GM20000 (cell line): ENCODE measurements around the gene NEDD9.

Source experiments
- DNase-seq: peaks from one replicate; pipeline ENCODE4 v3.0.0; 2012; ENCODE audit warnings: low spot score
- TF ChIP-seq, protein P1 (sequence below): IDR thresholded peaks from 2 replicates; pipeline ENCODE4 v1.5.1; 2012; ENCODE audit warnings: mild to moderate bottlenecking, control low read depth; ENCODE audit errors: extremely low read depth, missing control alignments

Gene NEDD9

DNA sequence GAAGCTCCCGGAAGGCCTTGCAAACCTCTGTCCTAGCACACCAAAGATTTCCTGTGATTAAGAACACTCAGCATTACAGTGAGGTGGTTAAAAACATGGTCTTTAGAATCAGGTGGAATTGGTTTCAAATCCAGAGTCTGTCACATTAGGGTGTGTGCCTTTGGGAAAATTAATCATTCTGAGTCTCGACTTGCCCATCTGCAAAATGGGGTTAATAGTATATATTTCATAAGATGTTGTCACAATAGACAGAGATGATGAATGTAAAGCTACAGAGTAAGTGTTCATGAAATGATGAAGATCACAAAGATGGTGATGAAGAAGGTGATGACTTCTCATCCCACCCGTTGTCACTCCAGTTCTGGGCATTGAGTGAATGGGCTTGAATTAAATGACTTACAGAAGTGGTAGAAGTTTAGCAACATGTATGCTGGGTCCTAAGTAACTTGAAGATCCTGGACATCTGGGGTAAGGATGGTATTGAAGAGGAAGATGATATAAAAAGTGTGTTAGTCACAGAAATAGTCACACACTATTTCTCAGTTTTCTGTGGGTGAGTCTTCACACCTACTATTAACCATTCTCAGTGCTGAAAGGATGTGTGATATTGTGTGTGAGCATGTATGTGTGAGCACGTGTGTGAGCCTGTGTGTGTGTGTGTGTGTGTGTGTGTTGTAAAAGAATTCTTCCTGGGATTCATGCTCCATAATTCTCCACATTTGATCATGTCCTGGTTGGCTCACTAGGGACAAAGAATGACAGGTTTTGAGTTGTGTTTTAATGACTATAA is 28.0 kb upstream of the NEDD9 start:
- TF ChIP-seq, protein P1, sequence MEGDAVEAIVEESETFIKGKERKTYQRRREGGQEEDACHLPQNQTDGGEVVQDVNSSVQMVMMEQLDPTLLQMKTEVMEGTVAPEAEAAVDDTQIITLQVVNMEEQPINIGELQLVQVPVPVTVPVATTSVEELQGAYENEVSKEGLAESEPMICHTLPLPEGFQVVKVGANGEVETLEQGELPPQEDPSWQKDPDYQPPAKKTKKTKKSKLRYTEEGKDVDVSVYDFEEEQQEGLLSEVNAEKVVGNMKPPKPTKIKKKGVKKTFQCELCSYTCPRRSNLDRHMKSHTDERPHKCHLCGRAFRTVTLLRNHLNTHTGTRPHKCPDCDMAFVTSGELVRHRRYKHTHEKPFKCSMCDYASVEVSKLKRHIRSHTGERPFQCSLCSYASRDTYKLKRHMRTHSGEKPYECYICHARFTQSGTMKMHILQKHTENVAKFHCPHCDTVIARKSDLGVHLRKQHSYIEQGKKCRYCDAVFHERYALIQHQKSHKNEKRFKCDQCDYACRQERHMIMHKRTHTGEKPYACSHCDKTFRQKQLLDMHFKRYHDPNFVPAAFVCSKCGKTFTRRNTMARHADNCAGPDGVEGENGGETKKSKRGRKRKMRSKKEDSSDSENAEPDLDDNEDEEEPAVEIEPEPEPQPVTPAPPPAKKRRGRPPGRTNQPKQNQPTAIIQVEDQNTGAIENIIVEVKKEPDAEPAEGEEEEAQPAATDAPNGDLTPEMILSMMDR: no peak

DNA sequence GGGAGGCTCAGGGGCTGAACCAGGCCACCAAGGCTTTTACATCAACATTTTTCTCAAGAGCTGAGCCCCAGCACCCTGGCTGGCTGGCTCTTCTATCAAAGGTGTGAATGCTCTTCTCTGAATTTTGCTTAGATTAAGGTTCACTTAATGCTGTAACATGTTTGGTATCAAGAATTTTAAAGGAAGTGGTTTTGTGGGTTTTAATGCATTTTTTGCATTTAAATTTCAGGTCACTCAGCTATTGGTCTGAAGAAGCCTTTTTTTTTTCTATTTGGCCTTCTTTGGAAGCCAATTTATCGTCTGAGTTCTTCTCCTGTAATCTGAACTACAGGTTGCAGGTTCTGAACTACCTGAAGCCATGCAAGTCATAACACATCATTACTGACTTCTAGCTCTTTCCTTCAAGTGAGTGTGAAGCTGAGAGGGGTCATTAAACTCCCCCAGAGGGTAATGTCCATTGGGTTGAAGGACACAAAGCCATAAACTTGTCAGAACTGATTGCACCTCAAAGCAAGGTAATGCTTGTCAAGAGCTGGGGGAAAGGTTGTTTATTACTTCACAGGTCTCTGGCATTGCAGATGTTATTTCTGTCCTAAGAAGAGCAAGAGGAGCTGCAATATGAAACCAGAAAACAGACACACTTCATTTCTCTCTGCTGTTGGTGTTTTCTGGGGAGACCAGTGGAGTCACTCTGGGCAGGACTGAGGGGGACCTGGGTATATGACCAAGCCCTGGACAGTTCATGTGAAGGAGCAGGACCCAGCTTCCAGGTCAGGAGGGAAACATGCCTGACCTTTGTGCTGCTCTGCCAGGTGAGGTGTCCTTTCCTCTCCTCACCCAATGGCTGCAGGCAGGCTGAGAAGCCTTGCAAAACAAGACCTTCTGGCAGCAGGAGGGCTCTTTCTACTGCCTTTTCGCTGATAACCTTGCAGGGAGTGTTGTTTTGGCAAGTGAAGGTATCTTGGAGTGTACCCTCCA is 26.1 kb upstream of the NEDD9 start:
- DNase-seq: no peak
- TF ChIP-seq, protein P1: no peak

More for the DNA sequence above, 28.0 kb upstream of the NEDD9 start:
- no peak for DNase-seq

DNA sequence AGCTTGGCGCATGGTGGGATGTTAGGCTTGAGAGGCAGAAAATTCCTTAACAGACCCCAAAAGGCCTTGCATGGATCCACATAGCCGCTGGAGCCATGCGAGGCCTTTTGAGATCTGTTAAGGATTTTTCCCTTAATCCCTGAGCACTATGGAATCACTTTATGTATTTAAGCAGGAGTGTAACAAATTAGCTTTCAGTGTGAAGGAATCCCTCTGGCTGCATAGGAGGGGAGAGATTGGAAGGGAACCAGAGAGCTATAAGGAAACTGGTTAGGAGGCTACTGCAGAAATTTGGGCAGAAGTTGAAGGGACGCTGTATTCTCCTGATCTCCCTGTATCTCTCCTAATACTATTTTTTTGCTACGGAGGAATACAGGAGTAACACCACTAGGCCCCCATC is 23.1 kb upstream of the NEDD9 start:
- TF ChIP-seq, protein P1: no peak
- no peak for DNase-seq

DNA sequence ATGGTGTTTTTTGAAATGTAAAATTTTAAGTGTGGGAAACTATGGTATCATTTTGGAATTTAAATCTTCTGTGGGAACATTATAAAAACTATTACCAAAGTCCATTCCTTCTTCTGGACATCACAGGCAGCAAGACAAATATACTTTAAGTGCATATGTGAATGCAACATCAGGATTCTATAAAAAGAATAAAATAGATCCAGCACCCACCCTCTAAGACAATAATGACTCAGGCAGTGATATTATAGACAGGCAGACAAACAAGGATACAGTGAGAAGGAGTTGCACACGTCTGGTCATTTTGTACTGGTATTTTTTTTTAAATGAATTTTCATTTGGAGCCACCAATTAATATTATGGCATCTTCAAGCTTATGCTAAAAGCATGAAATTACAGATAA is 21.1 kb upstream of the NEDD9 start:
- TF ChIP-seq, protein P1: no peak
- no peak for DNase-seq

DNA sequence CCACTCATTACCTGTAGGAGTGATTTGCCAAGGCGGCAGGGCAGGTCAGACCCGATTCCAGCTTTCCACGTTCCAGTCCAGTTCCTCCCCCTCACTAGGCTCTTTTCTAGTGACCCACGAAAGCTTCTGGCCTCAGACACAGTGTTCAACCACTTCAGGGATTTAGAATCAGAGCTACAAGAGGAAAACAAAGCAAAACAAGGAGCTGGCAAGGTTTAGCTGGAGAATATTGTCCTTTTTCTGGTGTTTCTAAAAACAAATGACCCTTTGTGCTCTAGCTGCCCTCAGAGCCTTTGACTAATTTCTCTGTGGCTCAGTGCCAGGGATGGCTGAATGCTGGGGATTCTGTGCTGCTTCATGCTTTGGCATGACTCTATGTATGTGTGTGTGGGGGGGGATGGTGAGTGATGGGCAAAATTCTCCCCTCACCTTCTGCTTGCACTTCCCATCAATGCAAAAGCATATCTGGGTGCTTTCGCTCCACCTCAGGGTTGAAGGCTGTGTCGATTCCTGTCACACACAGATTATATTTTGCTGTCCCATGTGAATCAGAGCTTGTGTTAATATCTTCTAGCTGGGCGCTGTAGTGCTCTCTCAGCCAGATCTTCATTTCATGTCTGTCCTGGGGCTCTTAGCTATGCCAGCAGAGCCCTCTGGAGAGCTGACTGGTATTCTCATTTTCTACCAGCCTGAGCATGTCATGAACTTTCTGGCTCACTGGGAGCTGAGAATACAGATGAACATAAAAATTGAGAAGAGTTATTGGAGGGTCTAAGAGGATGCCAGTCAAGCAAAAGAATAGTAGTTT is 19.3 kb upstream of the NEDD9 start:
- no peak for DNase-seq
- TF ChIP-seq, protein P1: no peak

DNA sequence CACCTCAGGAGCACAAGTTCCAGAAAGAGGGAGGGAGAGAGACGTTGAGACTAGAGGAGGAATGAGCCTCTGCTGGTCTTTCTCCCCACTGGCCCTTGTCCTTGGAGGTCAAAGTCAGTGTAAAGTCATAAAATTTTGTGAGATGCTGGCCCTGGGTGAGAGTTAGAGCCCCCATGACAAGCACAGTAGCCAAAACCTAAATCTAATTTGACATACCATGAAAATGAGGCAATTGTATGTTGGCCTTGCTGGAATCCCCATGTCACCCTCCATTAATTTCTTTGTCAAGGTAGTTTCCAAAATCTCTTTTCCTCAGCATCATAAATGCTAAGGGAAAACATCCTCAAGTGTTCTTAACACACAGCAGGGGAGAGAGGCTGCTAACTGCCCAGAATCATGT is 17.6 kb upstream of the NEDD9 start:
- DNase-seq: no peak
- TF ChIP-seq, protein P1: no peak
